GM23248 (cell line): ENCODE measurements around the gene RCE1.

ENCODE experiments used
- EZH2 ChIP-seq: fragments of 200-600 bp; sonication (generic); IDR thresholded peaks from 2 replicates; pipeline ENCODE4 v1.6.1; 2018; ENCODE audit warnings: antibody characterized with exemption, mild to moderate bottlenecking; ENCODE audit not compliant: insufficient read depth, poor library complexity, severe bottlenecking
- EZH2phosphoT487 ChIP-seq: fragments of 200-600 bp; sonication (generic); IDR thresholded peaks from 2 replicates; pipeline ENCODE4 v1.6.1; 2018; ENCODE audit warnings: antibody characterized with exemption, moderate library complexity, mild to moderate bottlenecking, low read depth; ENCODE audit not compliant: insufficient read depth

- TF ChIP-seq EZH2 (no peak), EZH2phosphoT487 (no peak)
Measured at GRCh38 chr11:66871521-66871901, 28.3 kb downstream of the RCE1 start.
